Measurements from ENCODE around the gene POLG2. TPM values are rescaled to one million over a fixed set of nuclear protein-coding genes. Genes with fewer than 3 reads are reported as not detected.
"Not testable (repeated sequence)": the region's sequence is repeated elsewhere in the genome, so short reads cannot be mapped to it uniquely, and the experiment has no call there.

POLG2 gene
- total RNA-seq, 3 donors from 2014 or later, result 10.8 to 13.5 (median 11.8) TPM

DNA sequence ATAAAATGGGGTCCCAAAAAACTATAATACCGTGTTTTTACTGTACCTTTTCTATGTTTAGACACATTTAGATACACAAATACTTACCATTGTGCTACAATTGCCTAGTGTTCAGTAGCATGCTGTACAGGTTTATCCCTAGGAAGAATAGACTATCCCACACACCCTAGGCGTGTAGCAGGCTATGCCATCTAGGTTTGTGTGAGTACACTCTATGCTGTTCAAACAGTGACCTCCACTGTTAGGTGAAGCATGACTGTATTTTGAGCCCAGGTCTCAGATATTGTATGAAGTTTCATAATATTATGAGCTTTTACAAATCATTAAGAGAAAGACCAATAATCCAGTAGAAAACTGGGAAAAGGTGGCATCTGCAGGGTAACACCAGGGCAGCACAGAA lies 24.3 kb downstream of the POLG2 start:
- ATAC-seq (no peak), DNase-seq (no peak)
- TF ChIP-seq, protein P1, sequence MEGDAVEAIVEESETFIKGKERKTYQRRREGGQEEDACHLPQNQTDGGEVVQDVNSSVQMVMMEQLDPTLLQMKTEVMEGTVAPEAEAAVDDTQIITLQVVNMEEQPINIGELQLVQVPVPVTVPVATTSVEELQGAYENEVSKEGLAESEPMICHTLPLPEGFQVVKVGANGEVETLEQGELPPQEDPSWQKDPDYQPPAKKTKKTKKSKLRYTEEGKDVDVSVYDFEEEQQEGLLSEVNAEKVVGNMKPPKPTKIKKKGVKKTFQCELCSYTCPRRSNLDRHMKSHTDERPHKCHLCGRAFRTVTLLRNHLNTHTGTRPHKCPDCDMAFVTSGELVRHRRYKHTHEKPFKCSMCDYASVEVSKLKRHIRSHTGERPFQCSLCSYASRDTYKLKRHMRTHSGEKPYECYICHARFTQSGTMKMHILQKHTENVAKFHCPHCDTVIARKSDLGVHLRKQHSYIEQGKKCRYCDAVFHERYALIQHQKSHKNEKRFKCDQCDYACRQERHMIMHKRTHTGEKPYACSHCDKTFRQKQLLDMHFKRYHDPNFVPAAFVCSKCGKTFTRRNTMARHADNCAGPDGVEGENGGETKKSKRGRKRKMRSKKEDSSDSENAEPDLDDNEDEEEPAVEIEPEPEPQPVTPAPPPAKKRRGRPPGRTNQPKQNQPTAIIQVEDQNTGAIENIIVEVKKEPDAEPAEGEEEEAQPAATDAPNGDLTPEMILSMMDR (IDR thresholded peaks at IDR 0.05), result no peak
- no peaks in the 10 kb centered on the region for H3K36me3 ChIP-seq (ENCODE audit: low read depth)
- no peaks in the 10 kb centered on the region for H3K4me1 ChIP-seq (ENCODE audit: low read depth)
- no peak overlapping the region for H3K4me3 ChIP-seq
- H3K9me3 ChIP-seq, result no peaks in the 10 kb centered on the region
- intact Hi-C loops (cut with DNase I, micrococcal nuclease), result no loop called here

DNA sequence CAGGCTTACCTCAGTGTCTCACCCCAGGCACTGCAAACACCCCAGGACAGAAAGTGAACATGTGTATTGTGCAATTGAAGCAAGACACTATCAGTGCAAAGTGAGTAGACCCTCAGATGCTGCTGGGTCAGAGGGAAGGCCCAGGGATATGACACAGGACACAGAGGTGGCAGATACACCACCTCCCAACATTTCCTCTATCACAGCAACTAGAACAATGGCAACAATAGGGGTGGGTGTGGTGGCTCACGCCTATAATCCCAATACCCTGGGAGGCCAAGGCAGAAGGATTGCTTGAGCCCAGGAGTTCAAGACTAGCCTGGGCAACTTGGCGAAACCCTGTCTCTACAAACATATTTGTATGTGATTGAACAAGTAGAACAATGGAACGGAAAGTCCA lies 25.4 kb downstream of the POLG2 start:
- TF ChIP-seq, protein P1 (IDR thresholded peaks at IDR 0.05), result no peak
- intact Hi-C loops (cut with DNase I, micrococcal nuclease), result no loop called here
- no peaks in the 10 kb centered on the region for H3K4me1 ChIP-seq (ENCODE audit: low read depth)
- no peaks in the 10 kb centered on the region for H3K36me3 ChIP-seq (ENCODE audit: low read depth)
- H3K4me3 ChIP-seq, result no peak overlapping the region
- H3K9me3 ChIP-seq, result no peaks in the 10 kb centered on the region
- ATAC-seq (no peak), DNase-seq (no peak)

DNA sequence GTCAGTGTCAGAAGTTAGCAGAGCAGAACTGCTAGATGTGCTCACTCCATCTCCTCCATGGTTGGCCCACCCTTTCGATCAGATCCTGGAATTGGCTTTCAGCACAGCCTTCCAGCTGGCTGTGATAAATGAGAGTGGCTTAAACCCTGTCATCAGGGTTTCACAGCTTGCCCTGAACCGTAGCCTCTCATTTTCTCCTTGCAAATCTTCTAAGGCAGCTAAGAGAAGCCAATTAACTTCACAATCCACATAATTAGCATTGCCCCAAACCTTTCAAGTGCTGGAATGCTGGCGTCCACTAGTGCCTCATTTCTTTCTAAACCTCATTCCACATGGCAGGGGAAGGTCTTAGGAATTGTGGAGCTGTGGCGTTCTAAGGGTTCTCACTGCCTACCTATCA lies 26.2 kb downstream of the POLG2 start:
- H3K4me1 ChIP-seq (ENCODE audit: low read depth), result no peaks in the 10 kb centered on the region
- intact Hi-C loops (cut with DNase I, micrococcal nuclease), result no loop called here
- no peaks in the 10 kb centered on the region for H3K36me3 ChIP-seq (ENCODE audit: low read depth)
- no peak for DNase-seq
- ATAC-seq, result no peak
- H3K4me3 ChIP-seq, result no peak overlapping the region
- H3K9me3 ChIP-seq, result no peaks in the 10 kb centered on the region
- TF ChIP-seq, protein P1 (IDR thresholded peaks at IDR 0.05), result no peak

DNA sequence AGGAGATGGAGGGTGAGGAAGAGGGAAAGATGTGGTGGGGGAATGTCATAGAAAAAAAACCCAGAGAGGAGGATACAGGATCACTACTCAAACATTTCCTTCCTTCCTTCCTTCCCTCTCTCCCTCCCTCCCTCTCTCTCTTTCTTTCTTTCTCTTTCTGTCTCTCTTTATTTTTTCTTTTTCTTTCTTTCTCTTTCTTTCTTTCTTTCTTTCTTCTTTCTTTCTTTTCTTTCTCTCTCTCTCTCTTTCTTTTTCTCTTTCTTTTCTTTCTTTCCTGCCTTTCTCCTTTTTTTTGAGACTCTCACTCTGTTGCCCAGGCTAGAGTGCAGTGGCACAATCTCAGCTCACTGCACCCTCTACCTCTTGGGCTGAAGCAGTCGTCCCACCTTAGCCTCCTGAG lies 30.0 kb downstream of the POLG2 start:
- intact Hi-C loops (cut with DNase I, micrococcal nuclease); H3K4me3 ChIP-seq; H3K4me1 ChIP-seq (ENCODE audit: low read depth); H3K36me3 ChIP-seq (ENCODE audit: low read depth); ATAC-seq; DNase-seq; H3K9me3 ChIP-seq: not testable (repeated sequence)

DNA sequence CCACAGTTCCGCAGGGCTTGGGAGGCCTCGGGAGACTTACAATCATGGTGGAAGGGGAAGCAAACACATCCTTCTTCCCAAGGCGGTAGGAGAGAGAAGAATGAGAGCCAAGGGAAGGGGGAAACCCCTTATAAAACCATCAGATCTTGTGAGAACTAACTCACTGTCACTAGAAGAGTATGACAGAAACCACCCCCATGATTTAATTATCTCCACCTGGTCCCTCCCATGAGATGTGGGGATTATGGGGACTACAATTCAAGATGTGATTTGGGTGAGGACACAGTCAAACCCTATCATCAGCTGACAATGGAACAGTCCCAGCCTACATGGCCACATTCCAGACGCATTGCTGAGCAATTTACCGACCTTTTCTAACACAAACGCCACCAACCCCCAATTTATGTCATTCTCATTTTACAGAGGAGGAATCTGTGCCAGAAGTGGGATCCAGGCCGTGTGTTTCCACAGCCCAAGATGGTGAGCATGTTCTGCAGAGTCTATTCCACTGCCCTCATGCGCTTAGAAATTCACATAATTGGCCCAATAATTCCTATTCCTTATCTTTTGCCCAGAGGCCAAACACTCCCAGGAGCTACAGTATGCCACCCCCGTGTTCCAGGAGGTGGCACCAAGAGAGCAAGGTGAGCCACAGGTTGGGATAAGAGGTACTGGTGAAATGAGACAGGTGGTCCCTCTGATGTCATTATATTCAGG lies 30.7 kb downstream of the POLG2 start:
- Histone ChIP-seq H3K4me1 (ENCODE audit: low read depth) (no peaks in the 10 kb centered on the region), H3K4me3 (no peak overlapping the region), H3K9me3 (no peaks in the 10 kb centered on the region), H3K36me3 (ENCODE audit: low read depth) (no peaks in the 10 kb centered on the region)
- intact Hi-C loops (cut with DNase I, micrococcal nuclease), result no loop called here
- ATAC-seq, result no peak
- TF ChIP-seq, protein P1 (IDR thresholded peaks at IDR 0.05), result no peak
- DNase-seq, result no peak

DNA sequence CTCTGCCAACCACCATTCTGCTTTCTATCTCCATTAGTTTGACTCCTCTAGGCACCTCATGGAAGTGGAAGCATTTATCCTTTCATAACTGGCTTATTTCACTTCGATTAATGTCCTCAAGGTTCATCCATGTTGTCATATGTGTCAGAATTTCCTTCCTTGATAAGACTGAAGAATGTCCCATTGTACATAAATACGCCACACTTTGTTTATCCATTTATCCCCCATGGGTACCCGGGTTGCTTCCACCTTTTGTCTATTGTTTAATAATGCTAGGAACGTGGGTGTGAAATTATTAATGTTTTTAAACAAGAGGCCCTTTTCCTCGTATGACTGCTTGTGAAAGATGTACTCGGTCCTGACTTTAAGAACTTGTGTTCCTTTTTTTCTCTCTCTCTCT lies 35.1 kb downstream of the POLG2 start:
- Histone ChIP-seq H3K4me3 (no peak overlapping the region), H3K4me1 (ENCODE audit: low read depth) (no peaks in the 10 kb centered on the region), H3K36me3 (ENCODE audit: low read depth) (no peaks in the 10 kb centered on the region), H3K9me3 (no peaks in the 10 kb centered on the region)
- DNase-seq (no peak), ATAC-seq (no peak)
- TF ChIP-seq, protein P1 (IDR thresholded peaks at IDR 0.05), result no peak
- intact Hi-C loops (cut with DNase I, micrococcal nuclease), result no loop called here

Data from mucosa of descending colon (tissue), 3 donors.